MG63 (cell line): ENCODE data around the gene MGRN1. TPM values are rescaled to one million over a fixed set of nuclear protein-coding genes. Genes with fewer than 3 reads are reported as not detected.

Source experiments
- DNase-seq: peaks from one replicate; pipeline ENCODE4 v3.0.0-alpha.2; 2020
- H3K27me3 ChIP-seq: fragments of 250-450 bp; sonication (Bioruptor Pico); 2 replicates; pipeline ENCODE4 v1.5.1; 2020; ENCODE audit warnings: mild to moderate bottlenecking, moderate library complexity
- H3K36me3 ChIP-seq: fragments of 250-450 bp; sonication (Bioruptor Pico); 2 replicates; pipeline ENCODE4 v1.5.1; 2020; ENCODE audit warnings: mild to moderate bottlenecking, moderate library complexity
- H3K4me3 ChIP-seq: fragments of 250-450 bp; sonication (Bioruptor Pico); 2 replicates; pipeline ENCODE4 v1.5.1; 2020; ENCODE audit warnings: mild to moderate bottlenecking, moderate library complexity
- H3K9me3 ChIP-seq: fragments of 250-450 bp; sonication (Bioruptor Pico); 2 replicates; pipeline ENCODE4 v1.5.1; 2020; ENCODE audit warnings: mild to moderate bottlenecking, moderate library complexity
- total RNA-seq: library from RNA; depleted of rRNA; stranded (reverse); fragments of >200 nt; shearing (Covaris generic); gene quantifications from 2 replicates; pipeline ENCODE4 v1.2.3, GENCODE V29; 2014; ENCODE audit warnings: low replicate concordance

The MGRN1 gene
- total RNA-seq, 1 experiment from 2014 or later, result 13.8 TPM

DNA sequence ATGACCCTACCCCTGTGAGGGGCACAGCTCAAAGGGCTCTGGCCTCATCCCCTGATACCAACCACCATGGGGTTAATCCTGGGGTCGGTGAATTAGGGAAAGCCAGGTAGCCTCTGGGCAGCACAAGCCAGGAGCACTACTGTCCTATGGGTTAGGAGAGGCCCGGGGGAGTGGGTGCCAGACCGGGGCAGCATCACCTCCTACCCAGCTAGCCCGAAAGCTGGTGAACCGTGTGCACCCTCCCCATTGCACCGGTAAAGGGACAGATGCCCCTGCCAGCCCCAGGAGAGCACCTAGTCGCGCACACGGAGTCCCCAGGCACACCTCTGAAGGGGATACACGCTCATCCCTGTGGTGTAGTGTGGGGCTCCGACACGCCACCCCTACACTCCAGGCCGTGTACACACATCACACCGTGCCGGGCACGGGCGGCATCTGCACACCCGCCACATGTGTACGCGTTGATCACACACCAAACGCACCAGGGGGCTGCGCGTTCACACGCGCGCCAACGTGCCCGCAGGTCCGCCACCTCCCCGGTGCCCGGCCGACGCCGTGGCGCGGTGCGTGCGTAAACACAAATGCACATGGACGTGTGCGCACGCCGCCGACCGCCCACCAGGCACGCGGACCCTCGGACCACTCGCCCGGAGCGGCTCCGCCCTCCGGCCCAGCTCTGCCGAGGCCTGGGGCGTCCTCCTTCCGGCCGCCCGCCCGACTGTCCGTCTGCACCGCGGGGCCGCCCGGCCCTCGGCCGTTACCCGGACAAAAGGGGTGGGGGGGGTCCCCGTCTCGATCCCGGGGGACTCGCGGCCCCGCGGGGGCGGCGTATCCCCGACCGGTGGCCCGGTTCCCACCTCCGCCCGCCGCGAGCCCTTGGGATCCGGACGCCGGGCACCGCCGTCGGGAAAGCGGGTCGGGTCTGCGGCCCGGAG lies 10.7 kb upstream of the MGRN1 start:
- H3K9me3 ChIP-seq, result no peaks in the 10 kb centered on the region
- DNase-seq, result peak; percentile 62
- H3K36me3 ChIP-seq, result peaks cover 24% of the 10 kb centered on the region
- H3K4me3 ChIP-seq, result peak overlapping the region; percentile 69
- H3K27me3 ChIP-seq, result no peaks in the 10 kb centered on the region

DNA sequence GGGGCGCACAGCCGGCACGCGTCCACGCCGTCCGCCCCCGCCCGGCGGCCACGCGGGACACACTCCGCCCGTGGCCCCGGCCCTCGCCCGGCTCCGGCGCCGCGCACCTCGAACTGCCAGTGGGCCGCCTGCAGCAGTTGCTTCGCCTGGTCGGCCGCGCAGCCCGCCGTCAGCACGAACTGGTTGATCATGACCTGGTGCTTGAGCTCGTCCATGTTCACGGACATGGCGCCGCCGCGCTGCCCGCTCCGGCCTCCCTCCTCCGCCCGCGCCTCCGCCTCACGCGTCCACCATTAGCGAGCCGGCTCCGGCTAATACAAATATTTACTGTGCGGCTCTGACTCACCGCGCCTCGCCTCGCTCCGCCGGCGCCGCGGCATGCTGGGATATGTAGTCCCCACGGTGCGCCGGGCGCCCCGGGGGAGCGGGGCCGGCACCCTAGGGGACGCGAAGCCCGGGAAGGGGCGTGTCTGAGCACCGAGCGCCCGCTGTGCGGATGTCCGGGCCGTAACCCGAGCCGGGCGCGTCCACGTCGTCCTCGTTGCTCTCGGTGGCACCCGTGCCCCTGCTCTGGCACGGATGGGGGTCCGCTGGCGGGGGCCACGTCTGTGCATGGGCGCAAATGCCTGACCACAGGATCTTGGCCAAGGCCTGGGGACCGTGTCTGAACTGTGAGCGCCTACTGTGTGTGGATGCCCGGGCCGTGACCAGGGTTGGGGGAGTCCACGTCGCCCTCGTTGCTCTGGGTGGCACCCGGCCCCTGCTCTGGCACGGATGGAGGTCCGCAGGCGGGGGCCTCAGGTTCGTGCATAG lies 9.8 kb upstream of the MGRN1 start, which contains the start of gene UBALD1:
Gene UBALD1 (minus strand): TSS at position 318 of the 813 bp plus-strand sequence. CDS start 91 bp downstream, at position 227.
- H3K27me3 ChIP-seq, result no peaks in the 10 kb centered on the region

DNA sequence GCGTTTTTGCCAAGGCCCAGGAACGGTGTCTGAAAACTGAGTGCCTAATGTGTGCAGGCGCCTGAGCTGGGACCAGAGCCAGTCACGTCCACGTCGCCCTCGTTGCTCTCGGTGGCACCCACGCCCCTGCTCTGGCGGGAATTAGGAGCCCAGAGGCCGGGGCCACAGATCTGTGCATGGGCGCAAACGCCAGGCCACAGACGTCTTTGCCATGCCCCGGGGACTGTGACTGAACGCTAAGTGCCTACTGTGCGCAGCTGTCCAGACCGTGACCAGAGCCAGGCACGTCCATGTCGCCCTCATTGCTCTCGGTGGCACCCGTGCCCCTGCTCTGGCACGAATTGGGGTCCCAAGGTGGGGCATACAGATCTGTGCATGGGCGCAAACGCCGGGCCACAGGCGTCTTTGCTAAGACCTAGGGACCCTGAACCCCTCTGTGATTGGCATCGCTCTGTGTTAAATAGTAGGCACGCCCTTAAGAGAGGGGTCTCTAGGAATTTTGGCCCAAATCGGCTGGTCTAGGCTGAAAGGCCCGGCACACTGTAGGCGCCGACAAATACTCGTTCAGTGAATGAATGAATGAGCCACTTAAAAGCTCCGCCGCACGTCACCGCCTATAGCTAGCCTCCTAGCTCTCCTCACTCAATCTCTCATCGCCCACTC lies 9.1 kb upstream of the MGRN1 start:
- DNase-seq, result no peak
- no peaks in the 10 kb centered on the region for H3K27me3 ChIP-seq
- no peaks in the 10 kb centered on the region for H3K9me3 ChIP-seq
- peaks cover 17% of the 10 kb centered on the region for H3K36me3 ChIP-seq
- peak overlapping the region; percentile 69 for H3K4me3 ChIP-seq

More for the DNA sequence above, 9.8 kb upstream of the MGRN1 start, which contains the start of gene UBALD1:
- DNase-seq, result peak; percentile 96
- Histone ChIP-seq H3K9me3 (no peaks in the 10 kb centered on the region), H3K36me3 (peaks cover 18% of the 10 kb centered on the region), H3K4me3 (peak within 1 kb of the TSS; percentile 69)

DNA sequence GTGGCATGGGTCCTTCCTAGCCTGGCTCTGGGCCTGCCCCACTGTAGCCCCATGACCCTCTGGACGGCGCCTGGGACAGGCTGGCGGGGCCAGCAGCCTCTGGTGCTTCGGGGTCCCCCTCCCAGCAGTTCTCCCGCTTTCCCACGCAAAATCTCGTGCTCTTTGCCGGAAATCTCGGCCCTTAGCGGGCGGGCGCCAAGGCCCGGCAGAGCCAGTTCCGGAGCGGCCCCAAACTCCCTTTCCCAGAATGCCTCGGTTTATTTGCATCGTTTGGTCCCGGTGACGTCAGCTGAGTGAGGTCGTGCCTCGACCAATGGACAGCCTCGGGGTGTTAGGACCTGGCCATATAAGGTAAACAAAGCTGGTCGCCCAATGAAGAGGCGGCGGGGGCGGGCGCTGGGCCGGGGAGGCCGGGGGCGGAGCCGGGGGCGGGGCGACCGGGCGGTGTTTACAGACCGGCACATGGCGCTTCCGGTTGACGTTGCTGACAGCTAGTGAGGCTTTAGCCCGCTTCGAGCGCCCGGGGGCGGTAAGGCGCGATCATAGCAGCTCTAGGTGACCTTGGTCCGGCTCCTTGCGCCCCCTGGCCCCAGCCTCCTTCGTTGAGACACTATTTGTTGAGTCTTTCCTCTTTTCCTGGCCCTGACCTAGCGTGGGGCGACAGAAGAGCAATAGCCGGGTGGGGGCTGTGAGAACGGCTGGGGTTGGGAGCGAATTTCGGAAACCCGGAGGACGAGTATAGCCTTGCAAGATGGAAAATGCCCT lies 8.4 kb upstream of the MGRN1 start:
- Histone ChIP-seq H3K4me3 (peak overlapping the region; percentile 69), H3K9me3 (no peaks in the 10 kb centered on the region), H3K27me3 (no peaks in the 10 kb centered on the region), H3K36me3 (peaks cover 16% of the 10 kb centered on the region)
- peak; percentile 100 for DNase-seq

DNA sequence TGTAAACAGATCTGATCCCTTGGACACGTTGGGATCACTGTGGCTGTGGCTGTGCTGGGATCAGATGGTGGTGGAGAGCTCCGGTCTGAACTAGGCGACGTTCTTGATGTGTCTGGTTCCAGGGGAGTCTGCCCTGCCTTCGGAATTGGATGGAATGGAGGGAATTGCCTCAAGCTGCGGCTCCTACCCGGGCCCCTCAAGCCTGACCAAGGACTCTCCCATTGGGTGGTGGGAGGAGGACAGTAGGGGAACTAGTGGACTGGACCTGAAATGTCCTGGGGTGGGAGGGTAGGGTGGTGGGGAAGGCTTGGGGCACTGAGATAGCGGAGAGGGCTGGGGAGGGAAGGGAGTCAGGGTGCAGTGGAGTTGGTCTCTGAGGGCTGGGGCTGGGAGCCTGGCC lies 6.7 kb upstream of the MGRN1 start:
- no peaks in the 10 kb centered on the region for H3K27me3 ChIP-seq

DNA sequence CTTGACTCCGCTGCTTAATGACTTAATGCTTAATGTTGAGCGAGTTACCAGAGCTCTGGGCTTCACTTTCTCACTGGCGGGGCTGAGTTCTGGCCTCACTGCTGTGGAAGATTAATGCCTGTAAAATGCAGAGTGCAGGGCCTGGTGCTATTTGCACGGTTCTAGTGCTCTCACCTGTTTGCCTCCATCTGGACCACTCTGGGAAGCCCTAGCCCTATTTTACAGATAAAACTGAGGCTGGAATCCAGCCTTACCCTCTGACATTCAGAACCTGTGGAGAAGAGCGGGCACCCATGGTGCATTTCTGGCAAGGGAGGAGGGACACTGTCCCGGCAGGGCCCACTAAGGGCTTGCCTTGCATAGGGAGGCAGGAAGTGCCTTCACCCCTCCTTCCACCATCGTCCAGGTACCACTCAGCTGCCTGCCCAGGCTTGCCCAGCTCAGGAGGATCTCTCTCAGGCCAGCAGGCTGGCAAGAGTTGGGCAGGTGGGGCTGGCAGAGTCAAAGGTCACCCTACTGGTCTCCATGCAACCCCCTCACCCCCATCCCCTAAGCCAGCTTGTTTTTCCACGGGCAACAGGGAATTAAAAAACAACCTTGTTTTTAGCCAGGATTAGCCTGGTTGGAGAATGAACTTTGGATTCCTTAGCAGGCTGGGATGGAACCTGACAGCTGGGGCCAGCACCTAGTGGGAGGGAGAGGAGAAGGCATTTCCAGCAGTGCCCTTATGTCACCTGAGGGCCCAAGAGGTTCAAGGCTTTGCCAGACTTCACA lies 5.8 kb upstream of the MGRN1 start:
- Histone ChIP-seq H3K36me3 (peaks cover 1% of the 10 kb centered on the region; the same call in 1 of the 2 replicates), H3K9me3 (no peaks in the 10 kb centered on the region), H3K27me3 (no peaks in the 10 kb centered on the region), H3K4me3 (no peak overlapping the region)
- no peak for DNase-seq

More for the DNA sequence above, 6.7 kb upstream of the MGRN1 start:
- H3K4me3 ChIP-seq, result no peak overlapping the region
- H3K36me3 ChIP-seq, result peaks cover 8% of the 10 kb centered on the region; the same call in 1 of the 2 replicates
- no peaks in the 10 kb centered on the region for H3K9me3 ChIP-seq
- DNase-seq, result no peak

DNA sequence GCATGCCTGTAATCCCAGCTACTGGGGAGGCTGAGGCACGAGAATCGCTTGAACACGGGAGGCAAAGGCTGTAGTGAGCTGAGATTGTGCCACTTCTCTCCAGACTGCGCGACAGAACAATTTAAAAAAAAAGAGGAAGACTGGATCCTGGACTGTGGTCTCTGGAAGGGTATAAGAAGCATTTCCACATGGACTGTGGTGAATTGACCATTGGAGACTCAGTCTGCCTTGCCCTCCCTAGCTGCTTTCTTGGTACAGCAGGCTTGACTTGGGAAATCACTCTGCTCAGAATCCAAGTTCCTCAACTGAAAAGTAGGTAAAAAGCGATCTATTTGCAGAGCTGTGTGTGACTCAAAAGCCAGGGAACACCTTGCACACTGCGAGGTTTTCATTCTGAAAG lies 1.0 kb upstream of the MGRN1 start:
- DNase-seq, result no peak
- Histone ChIP-seq H3K4me3 (no peak overlapping the region; the same call in 1 of the 2 replicates), H3K27me3 (no peaks in the 10 kb centered on the region), H3K9me3 (no peaks in the 10 kb centered on the region), H3K36me3 (peaks cover 20% of the 10 kb centered on the region)

DNA sequence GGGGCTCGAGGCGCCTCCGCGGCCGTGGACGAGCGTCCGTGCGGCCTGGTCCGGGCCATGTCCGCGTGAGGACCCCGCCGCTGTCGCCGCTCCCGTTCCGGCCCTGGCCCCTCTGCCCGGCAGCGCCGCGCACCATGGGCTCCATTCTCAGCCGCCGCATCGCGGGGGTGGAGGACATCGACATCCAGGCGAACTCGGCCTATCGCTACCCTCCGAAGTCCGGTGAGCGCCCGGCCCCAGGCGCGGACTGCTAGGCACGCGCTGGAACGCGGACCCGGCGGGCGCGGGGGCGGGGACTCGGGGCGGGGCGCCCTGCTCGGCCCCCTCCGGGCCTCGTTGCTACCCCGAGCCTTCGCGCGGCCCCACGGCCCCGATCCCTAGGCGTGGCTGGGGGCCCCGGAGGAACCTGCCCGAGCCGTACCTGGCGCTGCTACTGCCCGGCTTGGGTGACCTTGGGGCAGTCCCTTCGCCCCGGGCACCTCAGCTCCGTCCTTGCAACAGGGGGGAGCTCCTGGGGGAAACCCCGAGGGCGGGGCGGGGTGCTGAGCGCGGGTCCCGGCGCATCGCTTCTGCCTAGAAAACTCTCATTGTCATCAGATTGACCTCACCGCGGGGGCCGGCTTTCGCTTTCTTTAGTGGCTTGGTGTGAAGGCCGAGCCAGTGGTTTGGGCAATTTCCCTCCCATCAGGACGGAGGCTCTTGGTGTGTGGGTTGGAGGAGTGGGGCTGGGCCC lies 367 bp downstream of the MGRN1 start:
- no peaks in the 10 kb centered on the region for H3K9me3 ChIP-seq
- DNase-seq, result peak; percentile 72
- H3K36me3 ChIP-seq, result peaks cover 32% of the 10 kb centered on the region
- peak overlapping the region; percentile 77 for H3K4me3 ChIP-seq
- H3K27me3 ChIP-seq, result no peaks in the 10 kb centered on the region

DNA sequence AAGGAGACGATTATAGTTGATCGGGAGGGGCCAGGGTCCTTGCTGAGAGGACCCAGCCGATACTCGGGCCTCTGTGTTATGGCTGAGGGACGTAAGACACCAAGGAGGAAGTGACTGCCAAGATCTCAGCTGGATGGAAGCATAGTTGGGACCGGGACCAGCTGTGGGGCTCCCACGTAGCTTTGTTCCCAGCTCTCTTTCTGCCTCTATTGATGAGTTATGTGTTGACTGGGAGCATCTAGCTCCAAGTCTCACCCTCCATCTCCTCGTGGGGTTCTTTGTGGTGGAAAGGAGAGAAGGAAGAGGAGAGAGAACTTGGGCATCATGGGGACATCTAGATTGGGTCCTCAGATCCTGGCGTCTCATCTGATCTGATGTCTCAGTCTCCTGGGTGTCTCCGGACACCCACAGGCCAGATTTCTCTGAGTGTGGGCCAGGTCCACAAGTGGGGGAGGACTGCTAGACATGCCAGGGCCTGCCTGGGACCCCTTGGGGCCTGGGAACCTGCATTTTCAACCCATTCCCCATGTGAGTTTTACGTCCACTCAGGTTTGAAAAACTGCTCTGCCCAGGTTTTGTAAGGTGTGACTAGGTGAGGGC lies 1.0 kb downstream of the MGRN1 start:
- DNase-seq, result no peak
- peaks cover 32% of the 10 kb centered on the region for H3K36me3 ChIP-seq
- no peaks in the 10 kb centered on the region for H3K27me3 ChIP-seq
- H3K9me3 ChIP-seq, result no peaks in the 10 kb centered on the region
- peak overlapping the region; percentile 77 for H3K4me3 ChIP-seq

DNA sequence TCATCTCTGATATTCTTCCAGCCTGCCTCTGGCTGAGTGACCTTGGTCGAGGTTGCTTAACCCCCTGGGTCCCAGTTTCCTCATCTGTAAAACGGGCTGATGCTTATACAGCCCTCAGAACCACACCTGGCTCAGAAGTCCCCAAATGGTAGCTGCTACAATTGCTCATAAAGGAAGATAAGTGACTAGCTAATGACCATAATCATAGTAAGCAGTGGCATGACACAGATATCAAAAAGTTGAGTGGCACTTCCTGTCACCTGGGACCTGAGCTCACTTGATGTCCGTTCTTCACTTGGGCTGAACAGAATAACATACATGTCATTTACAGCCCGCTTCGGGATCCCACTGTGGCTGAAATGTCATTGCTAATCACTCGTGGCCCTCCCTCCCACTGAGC lies 1.8 kb downstream of the MGRN1 start:
- DNase-seq, result no peak
- H3K4me3 ChIP-seq, result peak overlapping the region; percentile 77
- no peaks in the 10 kb centered on the region for H3K27me3 ChIP-seq
- peaks cover 38% of the 10 kb centered on the region for H3K36me3 ChIP-seq
- H3K9me3 ChIP-seq, result peaks cover 4% of the 10 kb centered on the region; the same call in 1 of the 2 replicates

DNA sequence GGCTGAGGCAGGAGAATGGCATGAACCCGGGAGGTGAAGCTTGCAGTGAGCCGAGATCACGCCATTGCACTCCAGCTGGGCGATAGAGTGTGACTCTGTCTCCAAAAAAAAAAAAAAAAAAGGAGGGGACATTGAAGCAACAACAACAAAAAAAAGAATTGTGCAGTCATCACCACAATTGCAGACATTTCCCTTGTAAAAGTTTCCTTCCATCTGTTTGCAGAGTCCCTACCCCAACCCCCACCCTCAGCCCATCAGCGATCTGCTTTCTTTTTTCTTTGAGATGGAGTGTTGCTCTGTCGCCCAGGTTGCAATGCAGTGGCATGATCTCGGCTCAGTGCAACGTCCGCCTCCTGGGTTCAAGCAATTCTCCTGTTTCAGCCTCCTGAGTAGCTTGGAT lies 3.7 kb downstream of the MGRN1 start:
- no peak overlapping the region for H3K4me3 ChIP-seq
- peaks cover 46% of the 10 kb centered on the region for H3K36me3 ChIP-seq
- no peak for DNase-seq
- H3K9me3 ChIP-seq, result peaks cover 5% of the 10 kb centered on the region; the same call in 1 of the 2 replicates
- H3K27me3 ChIP-seq, result no peaks in the 10 kb centered on the region

DNA sequence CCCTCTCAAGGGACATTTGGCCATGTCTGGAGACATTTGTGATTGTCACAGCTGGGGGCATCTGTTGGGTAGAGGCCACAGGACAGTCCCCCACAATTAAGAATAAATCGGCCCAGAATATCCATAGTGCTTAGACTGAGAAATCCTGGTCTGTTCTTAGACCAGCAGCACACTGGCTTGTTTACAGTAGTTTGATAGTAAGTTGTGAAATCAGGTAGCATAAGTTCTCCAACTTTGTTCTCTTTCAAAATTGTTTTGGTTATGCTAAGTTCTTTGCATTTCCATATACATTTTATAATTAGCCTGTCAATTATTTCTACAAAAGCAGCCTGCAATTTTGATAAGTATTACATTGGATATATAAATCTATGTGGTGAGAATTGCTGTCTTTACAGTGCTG lies 6.8 kb downstream of the MGRN1 start:
- Histone ChIP-seq H3K4me3 (no peak overlapping the region), H3K27me3 (no peaks in the 10 kb centered on the region), H3K9me3 (peaks cover 5% of the 10 kb centered on the region; the same call in 1 of the 2 replicates), H3K36me3 (peaks cover 46% of the 10 kb centered on the region)
- no peak for DNase-seq

DNA sequence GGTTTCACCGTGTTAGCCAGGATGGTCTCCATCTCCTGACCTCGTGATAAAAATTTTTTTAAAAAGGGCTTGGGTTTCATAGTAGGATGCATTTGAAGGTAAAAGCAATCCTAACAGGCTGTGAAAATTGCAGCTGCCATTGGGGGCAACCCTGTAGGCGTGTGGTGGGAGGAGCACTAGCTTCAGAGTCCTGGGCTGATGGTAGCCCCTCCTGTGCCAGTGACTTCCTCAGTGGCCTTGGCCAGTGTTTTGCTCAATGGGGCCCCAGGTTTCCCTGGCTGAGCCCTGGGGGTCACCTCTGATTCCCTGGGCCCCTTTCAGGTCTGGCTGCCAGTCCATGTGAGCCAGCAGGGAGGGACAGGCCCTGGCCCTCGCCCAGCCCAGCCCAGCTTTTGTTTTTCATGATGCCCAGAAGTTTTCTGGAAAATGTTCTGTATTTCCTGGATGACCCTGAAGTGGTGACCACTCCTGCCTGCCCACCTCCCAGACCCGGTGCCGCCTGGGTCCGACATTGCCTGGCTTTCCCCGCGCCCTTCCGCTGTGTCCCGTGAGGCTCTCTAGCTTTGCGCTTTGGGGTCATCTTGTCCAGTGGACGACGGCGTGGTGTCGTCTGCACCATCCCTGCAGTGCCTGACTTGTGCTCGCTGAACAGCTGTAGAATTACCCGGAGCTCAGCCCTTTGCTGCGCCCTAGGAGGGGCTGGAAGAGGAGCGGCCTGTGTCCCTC lies 9.4 kb downstream of the MGRN1 start:
- no peak for DNase-seq
- Histone ChIP-seq H3K4me3 (no peak overlapping the region), H3K36me3 (peaks cover 35% of the 10 kb centered on the region)

DNA sequence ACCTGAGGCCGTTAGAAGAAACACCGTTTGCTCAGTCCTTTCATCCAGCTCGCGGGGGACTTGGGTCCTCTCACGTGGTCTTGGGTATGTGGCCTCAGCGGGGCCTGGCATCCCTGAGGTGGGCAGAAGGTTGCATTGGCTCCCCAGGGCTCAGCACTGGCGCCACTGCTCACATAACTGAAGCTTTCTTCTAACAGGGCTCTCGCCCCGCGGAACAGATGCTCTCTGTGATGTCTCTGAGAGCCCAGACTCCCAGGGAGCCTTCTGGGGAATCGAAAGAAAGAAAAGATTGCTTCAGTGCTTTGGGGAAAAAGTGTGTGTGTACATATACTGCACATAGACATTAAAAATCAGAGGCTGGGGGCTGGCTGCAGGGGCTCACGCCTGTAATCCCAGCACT lies 10.1 kb downstream of the MGRN1 start:
- Histone ChIP-seq H3K4me3 (no peak overlapping the region), H3K27me3 (no peaks in the 10 kb centered on the region), H3K9me3 (peaks cover 5% of the 10 kb centered on the region; the same call in 1 of the 2 replicates), H3K36me3 (peaks cover 32% of the 10 kb centered on the region)
- no peak for DNase-seq

More for the DNA sequence above, 9.4 kb downstream of the MGRN1 start:
- Histone ChIP-seq H3K9me3 (peaks cover 5% of the 10 kb centered on the region; the same call in 1 of the 2 replicates), H3K27me3 (no peaks in the 10 kb centered on the region)
